ENCODE data around the gene FXYD7.
A peak's percentile ranks its signal among the peaks of the same experiment; 100 is the strongest.

The FXYD7 gene

GRCh38 chr19:35122687-35123551 lies 20.1 kb upstream of the FXYD7 start:
- DNase-seq (ENCODE audit: extremely low read depth, low read depth), result no peak
- H3K4me3 ChIP-seq (replicated peaks; ENCODE audit: low read depth, low read length), result no peak overlapping the region
- TF ChIP-seq CTCF (IDR thresholded peaks at IDR 0.05; ENCODE audit: low read depth, low read length, missing control alignments), result no peak

GRCh38 chr19:35123573-35123972 lies 19.5 kb upstream of the FXYD7 start:
- H3K4me3 ChIP-seq (replicated peaks; ENCODE audit: low read depth, low read length), result peak overlapping the region; percentile 60; the same call in 1 of the 2 replicates
- no peak for DNase-seq (ENCODE audit: extremely low read depth, low read depth)
- no peak for TF ChIP-seq CTCF (IDR thresholded peaks at IDR 0.05; ENCODE audit: low read depth, low read length, missing control alignments)

GRCh38 chr19:35124098-35125060 lies 18.7 kb upstream of the FXYD7 start:
- peak overlapping the region; percentile 60 for H3K4me3 ChIP-seq (replicated peaks; ENCODE audit: low read depth, low read length)
- TF ChIP-seq CTCF (IDR thresholded peaks at IDR 0.05; ENCODE audit: low read depth, low read length, missing control alignments), result no peak
- peak; percentile 71 for DNase-seq (ENCODE audit: extremely low read depth, low read depth)

- H3K4me3 ChIP-seq (replicated peaks; ENCODE audit: low read depth, low read length), result no peak overlapping the region
- no peak for DNase-seq (ENCODE audit: extremely low read depth, low read depth)
- TF ChIP-seq CTCF (IDR thresholded peaks at IDR 0.05; ENCODE audit: low read depth, low read length, missing control alignments), result no peak
Observed at GRCh38 chr19:35125270-35125717, 17.8 kb upstream of the FXYD7 start.

- no peak for TF ChIP-seq CTCF (IDR thresholded peaks at IDR 0.05; ENCODE audit: low read depth, low read length, missing control alignments)
- DNase-seq (ENCODE audit: extremely low read depth, low read depth), result no peak
- H3K4me3 ChIP-seq (replicated peaks; ENCODE audit: low read depth, low read length), result no peak overlapping the region
Observed at GRCh38 chr19:35125749-35126623, 17.1 kb upstream of the FXYD7 start.

- no peak overlapping the region for H3K4me3 ChIP-seq (replicated peaks; ENCODE audit: low read depth, low read length)
- TF ChIP-seq CTCF (IDR thresholded peaks at IDR 0.05; ENCODE audit: low read depth, low read length, missing control alignments), result no peak
- DNase-seq (ENCODE audit: extremely low read depth, low read depth), result no peak
Observed at GRCh38 chr19:35126624-35126959, 16.5 kb upstream of the FXYD7 start.

Measured in HFF-Myc (cell line).